ENCODE results near the gene DEGS2. TPM values are rescaled to one million over a fixed set of nuclear protein-coding genes. Genes with fewer than 3 reads are reported as not detected.
A peak's percentile ranks its signal among the peaks of the same experiment; 100 is the strongest.

The DEGS2 gene
- total RNA-seq, 1 experiment from 2014 or later, result 5.1 TPM

DNA sequence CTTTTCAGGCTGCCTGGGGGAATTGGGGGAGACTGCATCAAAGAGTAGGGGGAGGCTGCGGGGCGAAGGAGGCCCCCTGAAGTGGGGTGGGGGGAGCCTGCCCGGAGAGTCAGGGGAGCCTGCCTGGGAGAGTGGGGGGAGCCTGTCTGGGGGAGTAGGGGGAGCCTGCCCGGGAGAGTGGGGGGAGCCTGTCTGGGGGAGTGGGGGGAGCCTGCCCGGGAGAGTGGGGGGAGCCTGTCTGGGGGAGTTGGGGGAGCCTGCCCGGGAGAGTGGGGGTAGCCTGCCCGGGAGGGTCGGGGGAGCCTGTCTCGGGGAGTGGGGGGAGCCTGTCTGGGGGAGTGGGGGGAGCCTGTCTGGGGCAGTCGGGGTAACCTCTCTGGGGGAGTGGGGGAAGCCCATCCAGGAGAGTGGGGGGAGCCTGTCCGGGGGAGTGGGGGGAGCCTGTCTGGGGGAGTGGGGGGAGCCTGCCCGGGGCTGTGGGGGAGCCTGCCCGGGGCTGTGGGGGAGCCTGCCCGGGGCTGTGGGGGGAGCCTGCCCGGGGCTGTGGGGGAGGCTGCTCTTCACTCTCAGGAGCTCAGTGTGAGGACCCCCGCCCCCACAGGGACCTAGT, 6.5 kb upstream of the DEGS2 start:
- Mint-ChIP-seq H3K36me3 (ENCODE audit: insufficient read depth, unreplicated experiment) (peaks cover 4% of the 10 kb centered on the region), H3K27ac (ENCODE audit: unreplicated experiment) (no peak overlapping the region), H3K4me1 (ENCODE audit: low read depth, unreplicated experiment) (no peaks in the 10 kb centered on the region), H3K4me3 (ENCODE audit: unreplicated experiment) (no peak overlapping the region), H3K27me3 (ENCODE audit: insufficient read depth, unreplicated experiment) (peaks cover 3% of the 10 kb centered on the region), H3K9me3 (ENCODE audit: unreplicated experiment) (no peaks in the 10 kb centered on the region)
- no peak overlapping the region for H3K4me3 ChIP-seq (ENCODE audit: low read depth, low read length)
- H3K4me1 ChIP-seq, result no peaks in the 10 kb centered on the region
- BruUV-seq (replicated peaks), result no TSS peak
- DNase-seq, result no peak
- H3K27me3 ChIP-seq (replicated peaks; ENCODE audit: control insufficient read depth, insufficient read depth, low read length), result no peaks in the 10 kb centered on the region
- ChIA-PET CTCF (no interaction called here), POLR2A (no interaction called here)
- TF ChIP-seq, protein P1, sequence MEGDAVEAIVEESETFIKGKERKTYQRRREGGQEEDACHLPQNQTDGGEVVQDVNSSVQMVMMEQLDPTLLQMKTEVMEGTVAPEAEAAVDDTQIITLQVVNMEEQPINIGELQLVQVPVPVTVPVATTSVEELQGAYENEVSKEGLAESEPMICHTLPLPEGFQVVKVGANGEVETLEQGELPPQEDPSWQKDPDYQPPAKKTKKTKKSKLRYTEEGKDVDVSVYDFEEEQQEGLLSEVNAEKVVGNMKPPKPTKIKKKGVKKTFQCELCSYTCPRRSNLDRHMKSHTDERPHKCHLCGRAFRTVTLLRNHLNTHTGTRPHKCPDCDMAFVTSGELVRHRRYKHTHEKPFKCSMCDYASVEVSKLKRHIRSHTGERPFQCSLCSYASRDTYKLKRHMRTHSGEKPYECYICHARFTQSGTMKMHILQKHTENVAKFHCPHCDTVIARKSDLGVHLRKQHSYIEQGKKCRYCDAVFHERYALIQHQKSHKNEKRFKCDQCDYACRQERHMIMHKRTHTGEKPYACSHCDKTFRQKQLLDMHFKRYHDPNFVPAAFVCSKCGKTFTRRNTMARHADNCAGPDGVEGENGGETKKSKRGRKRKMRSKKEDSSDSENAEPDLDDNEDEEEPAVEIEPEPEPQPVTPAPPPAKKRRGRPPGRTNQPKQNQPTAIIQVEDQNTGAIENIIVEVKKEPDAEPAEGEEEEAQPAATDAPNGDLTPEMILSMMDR (IDR thresholded peaks at IDR 0.05; ENCODE audit: insufficient read depth in 1 of 2, low read depth in 1 of 2, low read length in 1 of 2, severe bottlenecking in 1 of 2, unreplicated experiment in 1 of 2), result no peak
- no peaks in the 10 kb centered on the region for H3K9me3 ChIP-seq
- intact Hi-C loops (cut with micrococcal nuclease; ENCODE audit: unreplicated experiment), result no loop called here
- no peaks in the 10 kb centered on the region for H3K36me3 ChIP-seq (ENCODE audit: control insufficient read depth, insufficient read depth, low read length)

DNA sequence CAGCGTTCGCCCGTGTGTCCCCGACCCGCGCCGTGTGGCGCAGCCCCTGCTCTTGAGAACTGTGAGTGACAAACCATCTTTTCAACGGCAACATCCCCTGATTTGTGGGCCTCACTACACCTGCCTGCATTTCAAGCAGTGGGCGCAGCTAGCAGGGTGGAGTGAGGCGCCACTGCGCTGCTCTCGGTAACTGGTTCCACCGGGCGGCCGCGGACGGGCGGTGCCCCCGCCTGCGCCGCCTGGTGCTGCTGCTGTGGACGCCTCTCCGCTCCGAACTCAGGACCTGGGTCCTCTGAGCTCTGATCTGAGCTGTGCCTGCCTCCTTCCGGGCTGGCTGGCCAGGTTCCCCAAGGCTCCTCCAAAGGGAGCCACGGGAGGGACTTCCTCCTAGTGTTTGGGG, 5.9 kb upstream of the DEGS2 start:
- DNase-seq, result no peak
- Histone ChIP-seq H3K27me3 (replicated peaks; ENCODE audit: control insufficient read depth, insufficient read depth, low read length) (no peaks in the 10 kb centered on the region), H3K4me1 (no peaks in the 10 kb centered on the region), H3K4me3 (ENCODE audit: low read depth, low read length) (no peak overlapping the region), H3K36me3 (ENCODE audit: control insufficient read depth, insufficient read depth, low read length) (no peaks in the 10 kb centered on the region), H3K9me3 (no peaks in the 10 kb centered on the region)
- Mint-ChIP-seq H3K27ac (ENCODE audit: unreplicated experiment) (no peak overlapping the region), H3K27me3 (ENCODE audit: insufficient read depth, unreplicated experiment) (no peaks in the 10 kb centered on the region), H3K9me3 (ENCODE audit: unreplicated experiment) (no peaks in the 10 kb centered on the region), H3K4me3 (ENCODE audit: unreplicated experiment) (no peak overlapping the region), H3K36me3 (ENCODE audit: insufficient read depth, unreplicated experiment) (no peaks in the 10 kb centered on the region), H3K4me1 (ENCODE audit: low read depth, unreplicated experiment) (no peaks in the 10 kb centered on the region)
- POLR2A ChIA-PET, result no interaction called here
- no TSS peak for BruUV-seq (replicated peaks)
- CTCF ChIA-PET, result no interaction called here
- TF ChIP-seq, protein P1 (IDR thresholded peaks at IDR 0.05; ENCODE audit: insufficient read depth in 1 of 2, low read depth in 1 of 2, low read length in 1 of 2, severe bottlenecking in 1 of 2, unreplicated experiment in 1 of 2), result no peak
- intact Hi-C loops (cut with micrococcal nuclease; ENCODE audit: unreplicated experiment), result no loop called here

DNA sequence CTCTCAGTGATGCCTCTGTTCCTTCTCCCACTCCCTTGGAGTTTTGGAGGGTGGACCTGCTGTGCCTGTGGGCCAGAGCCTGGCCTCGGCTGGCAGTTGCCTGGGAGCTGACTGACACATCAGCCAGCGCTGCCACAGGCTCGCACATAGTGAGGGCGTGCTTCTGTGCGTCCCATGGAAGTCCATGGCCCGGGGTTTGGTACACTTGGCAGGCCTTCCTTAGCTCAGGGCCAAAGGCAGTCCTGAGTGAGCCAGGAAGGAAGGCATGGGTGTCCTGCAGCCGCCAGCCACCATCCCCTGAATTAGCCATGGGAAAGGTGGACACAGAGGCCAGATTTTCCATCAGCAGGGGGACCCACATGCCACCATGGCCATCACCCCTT, 1.1 kb upstream of the DEGS2 start:
- Histone ChIP-seq H3K4me3 (ENCODE audit: low read depth, low read length) (no peak overlapping the region), H3K27me3 (replicated peaks; ENCODE audit: control insufficient read depth, insufficient read depth, low read length) (no peaks in the 10 kb centered on the region; the same call in 1 of the 2 replicates), H3K9me3 (no peaks in the 10 kb centered on the region), H3K4me1 (peaks cover 13% of the 10 kb centered on the region; the same call in 1 of the 2 replicates), H3K36me3 (ENCODE audit: control insufficient read depth, insufficient read depth, low read length) (no peaks in the 10 kb centered on the region)
- ChIA-PET POLR2A (no interaction called here), CTCF (no interaction called here)
- intact Hi-C loops (cut with micrococcal nuclease; ENCODE audit: unreplicated experiment), result no loop called here
- no peaks in the 10 kb centered on the region for H3K27me3 Mint-ChIP-seq (ENCODE audit: insufficient read depth, unreplicated experiment)
- H3K9me3 Mint-ChIP-seq (ENCODE audit: unreplicated experiment), result no peaks in the 10 kb centered on the region
- no TSS peak for BruUV-seq (replicated peaks)
- peak overlapping the region; percentile 69 for H3K4me3 Mint-ChIP-seq (ENCODE audit: unreplicated experiment)
- H3K4me1 Mint-ChIP-seq (ENCODE audit: low read depth, unreplicated experiment), result no peaks in the 10 kb centered on the region
- no peak overlapping the region for H3K27ac Mint-ChIP-seq (ENCODE audit: unreplicated experiment)
- DNase-seq, result no peak
- H3K36me3 Mint-ChIP-seq (ENCODE audit: insufficient read depth, unreplicated experiment), result no peaks in the 10 kb centered on the region
- TF ChIP-seq, protein P1 (IDR thresholded peaks at IDR 0.05; ENCODE audit: insufficient read depth in 1 of 2, low read depth in 1 of 2, low read length in 1 of 2, severe bottlenecking in 1 of 2, unreplicated experiment in 1 of 2), result no peak
